Measurements from ENCODE around the gene SNN. TPM values are rescaled to one million over a fixed set of nuclear protein-coding genes. Genes with fewer than 3 reads are reported as not detected.

Gene SNN
- total and polyA plus RNA-seq, 9 donors = 8.0 to 40.3 (median 18.5) TPM

GRCh38 chr16:11675561-11676511 lies 7.6 kb downstream of the SNN start:
- peak in 1 of 5 donors; percentile 38 for DNase-seq
- H3K36me3 ChIP-seq = no peaks in the 10 kb centered on the region
- WGBS, 3 donors = 81 to 88% (median 82%) methylated on average over 42 of the region's 42 CpGs
- no peaks in the 10 kb centered on the region for H3K9me3 ChIP-seq
- H3K4me1 ChIP-seq (ENCODE audit: insufficient read depth) = peaks cover 24% of the 10 kb centered on the region
- no peak overlapping the region for H3K4me3 ChIP-seq
- intact Hi-C loops (cut with DNase I) = no loop called here
- no peaks in the 10 kb centered on the region for H3K27me3 ChIP-seq
- H3K27ac ChIP-seq = no peak overlapping the region
- no peak for TF ChIP-seq CTCF (IDR thresholded peaks at IDR 0.05)
- TF ChIP-seq EP300 (IDR thresholded peaks at IDR 0.05) = no peak

- intact Hi-C loops (cut with DNase I) = no loop called here
- Histone ChIP-seq H3K4me3 (no peak overlapping the region), H3K27me3 (no peaks in the 10 kb centered on the region), H3K36me3 (no peaks in the 10 kb centered on the region), H3K27ac (no peak overlapping the region), H3K4me1 (ENCODE audit: insufficient read depth) (peaks cover 23% of the 10 kb centered on the region), H3K9me3 (no peaks in the 10 kb centered on the region)
- WGBS, 3 donors = 86 to 93% (median 87%) methylated on average over 14 of the region's 14 CpGs
- DNase-seq = peak in 2 of 5 donors; percentile 19 to 29
- no peak for TF ChIP-seq POLR2A (IDR thresholded peaks at IDR 0.05)
- TF ChIP-seq EP300 (IDR thresholded peaks at IDR 0.05) = no peak
- no peak for TF ChIP-seq CTCF (IDR thresholded peaks at IDR 0.05)
Observed at GRCh38 chr16:11676799-11677198, 8.5 kb downstream of the SNN start.

GRCh38 chr16:11677451-11677951 lies 9.2 kb downstream of the SNN start:
- no peak overlapping the region for H3K4me3 ChIP-seq
- H3K4me1 ChIP-seq (ENCODE audit: insufficient read depth) = peaks cover 21% of the 10 kb centered on the region
- no peaks in the 10 kb centered on the region for H3K27me3 ChIP-seq
- peak in 2 of 5 donors; percentile 7 to 23 for DNase-seq
- H3K36me3 ChIP-seq = no peaks in the 10 kb centered on the region
- WGBS, 3 donors = 63 to 70% (median 68%) methylated on average over 9 of the region's 9 CpGs
- H3K9me3 ChIP-seq = no peaks in the 10 kb centered on the region
- H3K27ac ChIP-seq = no peak overlapping the region
- intact Hi-C loops (cut with DNase I) = no loop called here
- TF ChIP-seq POLR2A (IDR thresholded peaks at IDR 0.05) (no peak), CTCF (IDR thresholded peaks at IDR 0.05) (no peak)

- no peaks in the 10 kb centered on the region for H3K36me3 ChIP-seq
- no peak for TF ChIP-seq CTCF (IDR thresholded peaks at IDR 0.05)
- TF ChIP-seq POLR2A (IDR thresholded peaks at IDR 0.05) = no peak
- no peak for TF ChIP-seq EP300 (IDR thresholded peaks at IDR 0.05)
- intact Hi-C loops (cut with DNase I) = no loop called here
- no peak overlapping the region for H3K4me3 ChIP-seq
- peaks cover 15% of the 10 kb centered on the region for H3K4me1 ChIP-seq (ENCODE audit: insufficient read depth)
- WGBS, 3 donors = 74 to 76% (median 75%) methylated on average over 18 of the region's 18 CpGs
- no peaks in the 10 kb centered on the region for H3K27me3 ChIP-seq
- DNase-seq = no peak
- no peaks in the 10 kb centered on the region for H3K9me3 ChIP-seq
- H3K27ac ChIP-seq = no peak overlapping the region
Observed at GRCh38 chr16:11677959-11678881, 10.0 kb downstream of the SNN start.

All from ovary (tissue), 9 donors.